ENCODE measurements around the gene ARPP21.

ARPP21 gene

DNA sequence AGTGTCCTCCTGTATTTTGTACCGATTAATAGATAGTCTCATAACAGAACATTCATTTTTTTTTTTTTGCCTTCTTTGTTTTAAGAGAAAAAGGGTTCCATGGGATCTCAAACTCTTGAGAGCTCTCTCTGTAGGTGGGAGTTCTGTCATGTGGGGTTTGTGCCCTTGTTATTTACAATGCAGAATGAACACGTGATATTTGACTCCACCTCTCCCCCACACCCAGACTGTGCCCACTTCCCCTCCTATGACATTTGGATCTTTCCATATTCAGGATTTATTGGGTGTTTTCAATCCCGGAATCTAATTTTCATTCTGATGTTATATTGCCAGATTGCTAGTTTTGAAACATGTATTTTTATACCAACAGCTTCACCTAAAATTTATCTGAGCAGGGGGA lies 49.5 kb downstream of the ARPP21 start:
- TF ChIP-seq, protein P1, sequence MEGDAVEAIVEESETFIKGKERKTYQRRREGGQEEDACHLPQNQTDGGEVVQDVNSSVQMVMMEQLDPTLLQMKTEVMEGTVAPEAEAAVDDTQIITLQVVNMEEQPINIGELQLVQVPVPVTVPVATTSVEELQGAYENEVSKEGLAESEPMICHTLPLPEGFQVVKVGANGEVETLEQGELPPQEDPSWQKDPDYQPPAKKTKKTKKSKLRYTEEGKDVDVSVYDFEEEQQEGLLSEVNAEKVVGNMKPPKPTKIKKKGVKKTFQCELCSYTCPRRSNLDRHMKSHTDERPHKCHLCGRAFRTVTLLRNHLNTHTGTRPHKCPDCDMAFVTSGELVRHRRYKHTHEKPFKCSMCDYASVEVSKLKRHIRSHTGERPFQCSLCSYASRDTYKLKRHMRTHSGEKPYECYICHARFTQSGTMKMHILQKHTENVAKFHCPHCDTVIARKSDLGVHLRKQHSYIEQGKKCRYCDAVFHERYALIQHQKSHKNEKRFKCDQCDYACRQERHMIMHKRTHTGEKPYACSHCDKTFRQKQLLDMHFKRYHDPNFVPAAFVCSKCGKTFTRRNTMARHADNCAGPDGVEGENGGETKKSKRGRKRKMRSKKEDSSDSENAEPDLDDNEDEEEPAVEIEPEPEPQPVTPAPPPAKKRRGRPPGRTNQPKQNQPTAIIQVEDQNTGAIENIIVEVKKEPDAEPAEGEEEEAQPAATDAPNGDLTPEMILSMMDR (IDR thresholded peaks at IDR 0.05; ENCODE audit: extremely low read depth, missing control alignments) = no peak
- no peak for DNase-seq (ENCODE audit: low spot score)

DNA sequence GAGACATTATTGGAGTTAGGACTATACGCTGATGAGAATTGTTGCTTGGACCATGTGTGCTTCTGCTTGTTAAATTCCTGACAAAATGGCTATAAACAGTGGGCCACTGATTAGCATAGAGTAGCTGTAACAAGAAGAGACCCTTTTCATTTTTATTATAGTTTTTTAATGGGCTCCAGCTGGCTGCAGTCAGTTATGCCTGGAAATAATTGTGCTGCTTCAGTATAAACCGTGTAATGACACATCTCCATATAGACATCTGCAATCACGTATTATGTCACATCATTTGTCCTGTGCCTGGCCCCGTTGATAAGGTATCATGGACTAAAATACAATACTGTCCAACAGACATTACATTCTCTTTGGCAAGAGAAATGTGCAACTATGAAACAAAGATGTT lies 50.9 kb downstream of the ARPP21 start:
- no peak for DNase-seq (ENCODE audit: low spot score)
- TF ChIP-seq, protein P1 (IDR thresholded peaks at IDR 0.05; ENCODE audit: extremely low read depth, missing control alignments) = no peak

DNA sequence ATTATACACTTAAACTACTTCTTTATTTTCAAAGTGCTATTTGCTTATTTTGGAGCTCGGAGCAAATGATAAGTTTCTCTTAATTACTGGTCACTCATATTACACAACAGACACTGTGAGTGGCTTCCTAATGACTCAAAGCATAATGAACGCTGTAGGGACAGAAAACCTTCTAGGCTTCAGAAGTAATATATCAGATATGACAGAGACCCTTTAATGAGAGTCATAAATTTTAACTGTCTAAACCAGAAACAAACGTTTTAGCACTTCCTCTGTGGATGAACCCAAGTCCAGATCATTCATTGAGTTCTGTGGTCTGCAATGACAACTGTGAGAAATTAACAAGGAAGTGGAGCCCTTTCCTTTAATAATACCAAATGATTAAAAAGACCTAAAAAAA lies 66.6 kb downstream of the ARPP21 start:
- TF ChIP-seq, protein P1 (IDR thresholded peaks at IDR 0.05; ENCODE audit: extremely low read depth, missing control alignments) = no peak
- DNase-seq (ENCODE audit: low spot score) = no peak

DNA sequence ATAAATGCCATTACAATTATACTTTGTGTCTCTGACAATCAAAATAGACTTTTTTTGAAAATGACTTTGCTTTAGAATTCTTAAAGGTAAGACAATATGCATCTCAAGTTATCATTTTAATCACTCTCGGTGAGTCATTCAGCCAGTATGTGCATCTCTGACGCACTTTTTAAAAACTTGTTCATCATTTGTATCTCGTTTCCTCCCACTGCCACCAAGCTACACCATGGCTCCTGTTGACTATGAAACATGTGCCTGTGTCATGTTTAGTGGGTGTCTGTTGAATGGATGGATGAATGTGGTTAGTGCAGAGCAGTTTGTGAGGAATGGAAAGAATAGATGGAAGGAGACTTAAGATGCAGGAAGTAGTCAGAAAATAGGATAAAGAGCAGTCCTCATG lies 68.6 kb downstream of the ARPP21 start:
- TF ChIP-seq, protein P1 (IDR thresholded peaks at IDR 0.05; ENCODE audit: extremely low read depth, missing control alignments) = no peak
- no peak for DNase-seq (ENCODE audit: low spot score)

DNA sequence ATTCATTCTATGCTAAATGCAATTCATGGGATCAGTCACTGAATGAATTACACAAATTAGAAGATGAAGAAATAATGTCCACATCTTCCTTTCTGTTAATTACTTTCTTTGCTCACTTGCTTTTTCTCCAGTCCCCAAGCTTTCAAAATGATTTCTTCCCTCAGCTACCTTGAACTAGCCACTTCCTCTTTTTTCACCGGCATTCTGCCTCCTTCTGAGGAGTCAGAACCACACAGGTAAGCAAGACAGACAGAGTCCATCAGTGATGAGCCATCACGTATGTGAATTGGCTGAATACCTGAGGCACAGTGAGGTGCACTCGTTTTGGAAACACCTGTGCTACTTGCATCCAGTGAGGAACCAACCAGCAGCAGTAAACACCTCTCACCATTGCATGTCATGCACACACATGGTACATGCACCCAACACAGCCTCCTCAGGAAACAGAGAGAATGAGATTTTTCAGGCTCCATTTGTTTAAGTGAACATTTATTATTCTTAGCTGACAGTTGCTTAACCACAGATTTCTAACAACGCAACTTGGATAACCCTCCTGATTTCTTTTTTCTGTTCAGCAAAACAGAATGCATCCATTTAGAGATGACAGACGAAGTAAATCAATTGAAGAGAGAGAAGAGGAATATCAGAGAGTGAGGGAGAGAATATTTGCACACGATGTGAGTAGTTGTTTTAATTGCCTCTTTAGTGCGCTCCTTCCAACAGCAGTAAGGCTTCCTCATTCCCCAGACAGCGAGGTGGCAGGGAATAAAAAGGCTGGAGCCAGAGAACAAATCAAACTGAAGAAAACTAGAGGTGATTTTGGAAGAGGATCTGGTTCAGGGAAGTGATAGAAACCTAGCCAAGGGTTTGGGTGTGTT lies 69.3 kb downstream of the ARPP21 start:
- TF ChIP-seq, protein P1 (IDR thresholded peaks at IDR 0.05; ENCODE audit: extremely low read depth, missing control alignments) = no peak
- DNase-seq (ENCODE audit: low spot score) = no peak

DNA sequence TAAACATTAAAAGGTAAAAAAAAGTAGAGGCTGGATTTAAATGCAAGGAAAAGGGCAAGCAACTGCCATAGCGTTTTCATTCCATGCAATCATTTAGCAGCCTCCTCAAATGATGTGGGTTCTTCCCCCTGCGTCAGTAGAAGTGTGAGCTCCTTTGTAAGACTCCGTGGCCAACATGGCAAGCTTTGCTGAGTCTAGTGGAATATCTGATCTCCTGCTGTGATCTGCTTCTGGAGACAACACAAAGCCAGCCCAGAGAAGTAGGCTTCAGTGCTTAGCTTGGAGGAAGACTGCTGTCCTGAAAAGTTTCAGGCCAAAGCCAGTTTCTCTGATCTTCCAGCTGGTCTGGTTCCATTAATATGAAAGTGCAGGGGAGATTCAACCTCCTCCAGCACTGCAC lies 70.4 kb downstream of the ARPP21 start:
- DNase-seq (ENCODE audit: low spot score) = no peak
- TF ChIP-seq, protein P1 (IDR thresholded peaks at IDR 0.05; ENCODE audit: extremely low read depth, missing control alignments) = no peak

DNA sequence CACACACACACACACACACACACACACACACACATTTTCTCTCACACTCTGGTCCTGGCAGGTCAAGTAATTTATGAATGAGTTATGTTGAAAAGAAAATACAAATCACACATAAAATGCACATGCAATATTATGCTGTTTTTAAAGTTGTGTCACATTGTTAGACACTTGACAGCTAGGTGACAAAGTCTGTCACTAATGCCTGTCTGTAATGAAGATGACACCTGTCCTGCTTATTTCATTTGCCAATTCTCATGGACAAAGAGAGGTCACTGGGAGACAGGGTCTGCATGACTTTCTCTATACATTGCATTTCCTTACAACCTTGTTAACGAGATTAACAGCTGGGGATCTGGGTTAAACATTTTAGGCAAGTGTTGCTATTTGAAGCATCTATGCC lies 71.2 kb downstream of the ARPP21 start:
- no peak for DNase-seq (ENCODE audit: low spot score)
- TF ChIP-seq, protein P1 (IDR thresholded peaks at IDR 0.05; ENCODE audit: extremely low read depth, missing control alignments) = no peak

Measured in GM20000 (cell line).